Lower lobe of right lung (tissue), 2 donors: ENCODE measurements around the gene UBE4A. TPM values are rescaled to one million over a fixed set of nuclear protein-coding genes. Genes with fewer than 3 reads are reported as not detected.
"Not testable (repeated sequence)": the region's sequence is repeated elsewhere in the genome, so short reads cannot be mapped to it uniquely, and the experiment has no call there.

Experiments used
- ATAC-seq, 2 donors: fragments of 200-7000 bp; cut with Tn5 transposase; one replicate each; pipeline ENCODE4 v1.9.1; 2020 to 2022; ENCODE audit warnings: mild to moderate bottlenecking in 2 of 2, moderate library complexity in 2 of 2
- DNase-seq: peaks from one replicate; pipeline ENCODE4 v3.0.0-alpha.2; 2020
- H3K27ac ChIP-seq: fragments of 200-600 bp; one replicate; pipeline ENCODE4 v1.8.0; 2022
- H3K27me3 ChIP-seq: fragments of 200-600 bp; one replicate; pipeline ENCODE4 v1.8.0; 2022; ENCODE audit warnings: low read depth
- H3K36me3 ChIP-seq: fragments of 200-600 bp; one replicate; pipeline ENCODE4 v1.8.0; 2022; ENCODE audit warnings: mild to moderate bottlenecking
- H3K4me1 ChIP-seq: fragments of 200-600 bp; one replicate; pipeline ENCODE4 v1.8.0; 2022
- H3K4me3 ChIP-seq: fragments of 200-600 bp; one replicate; pipeline ENCODE4 v1.8.0; 2022; ENCODE audit warnings: mild to moderate bottlenecking
- H3K9me3 ChIP-seq: fragments of 200-600 bp; one replicate; pipeline ENCODE4 v1.8.0; 2022
- CTCF ChIP-seq: fragments of 200-600 bp; IDR thresholded peaks from one replicate; pipeline ENCODE4 v1.8.0; 2022; ENCODE audit warnings: antibody characterized with exemption, mild to moderate bottlenecking
- intact Hi-C: fragments of 100-400 bp; cut with DNase I; formaldehyde crosslinking; loops from one replicate; pipeline ENCODE4 v1.11.0; 2022
- total RNA-seq: library from RNA; stranded (reverse); fragmentation: NEBNext Ultra II Directional; extraction: Animal tissue kit (Norgen Biotek cat#: 25700); gene quantifications from one replicate; pipeline ENCODE4 v1.2.1, GENCODE V29; 2021
- donor health status: DM: no; HTN: yes; CAD: no; lungs with severe emphysema.

Gene UBE4A
- total RNA-seq, 1 donor from 2014 or later: 40.8 TPM

GRCh38 chr11:118410055-118410745 is 50.8 kb downstream of the UBE4A start:
- Histone ChIP-seq H3K9me3 (no peaks in the 10 kb centered on the region), H3K27ac (no peak overlapping the region), H3K27me3 (no peaks in the 10 kb centered on the region), H3K36me3 (peaks cover 56% of the 10 kb centered on the region), H3K4me1 (peaks cover 5% of the 10 kb centered on the region), H3K4me3 (no peak overlapping the region)
- TF ChIP-seq CTCF: no peak
- intact Hi-C loops: no loop called here
- ATAC-seq: peak in 1 of 2 donors; percentile 31
- no peak for DNase-seq

- intact Hi-C loops: no loop called here
- Histone ChIP-seq H3K4me3 (no peak overlapping the region), H3K27me3 (no peaks in the 10 kb centered on the region), H3K4me1 (peaks cover 9% of the 10 kb centered on the region), H3K27ac (no peak overlapping the region), H3K9me3 (no peaks in the 10 kb centered on the region), H3K36me3 (peaks cover 43% of the 10 kb centered on the region)
- no peak for DNase-seq
- ATAC-seq: no peak
- no peak for TF ChIP-seq CTCF
Observed at GRCh38 chr11:118411530-118411929, 52.1 kb downstream of the UBE4A start.

- H3K9me3 ChIP-seq: no peaks in the 10 kb centered on the region
- DNase-seq (no peak), ATAC-seq (no peak)
- no peak for TF ChIP-seq CTCF
- H3K27me3 ChIP-seq: no peaks in the 10 kb centered on the region
- peaks cover 29% of the 10 kb centered on the region for H3K36me3 ChIP-seq
- no peak overlapping the region for H3K27ac ChIP-seq
- no peak overlapping the region for H3K4me3 ChIP-seq
- intact Hi-C loops: no loop called here
- peaks cover 9% of the 10 kb centered on the region for H3K4me1 ChIP-seq
Observed at GRCh38 chr11:118412921-118413320, 53.5 kb downstream of the UBE4A start.

GRCh38 chr11:118415062-118415738 is 55.8 kb downstream of the UBE4A start:
- peaks cover 6% of the 10 kb centered on the region for H3K36me3 ChIP-seq
- no peak for ATAC-seq
- no peak overlapping the region for H3K27ac ChIP-seq
- peaks cover 6% of the 10 kb centered on the region for H3K4me1 ChIP-seq
- H3K27me3 ChIP-seq: no peaks in the 10 kb centered on the region
- intact Hi-C loops: no loop called here
- H3K4me3 ChIP-seq: no peak overlapping the region
- no peak for TF ChIP-seq CTCF
- no peaks in the 10 kb centered on the region for H3K9me3 ChIP-seq
- DNase-seq: no peak

- H3K27me3 ChIP-seq: no peaks in the 10 kb centered on the region
- TF ChIP-seq CTCF: no peak
- DNase-seq (no peak), ATAC-seq (peak; percentile 17 to 37)
- no peak overlapping the region for H3K4me3 ChIP-seq
- no peaks in the 10 kb centered on the region for H3K9me3 ChIP-seq
- intact Hi-C loops: no loop called here
- peaks cover 6% of the 10 kb centered on the region for H3K4me1 ChIP-seq
- H3K27ac ChIP-seq: no peak overlapping the region
- H3K36me3 ChIP-seq: peaks cover 4% of the 10 kb centered on the region
Observed at GRCh38 chr11:118415739-118416068, 56.3 kb downstream of the UBE4A start.

GRCh38 chr11:118416900-118417299 is 57.5 kb downstream of the UBE4A start:
- H3K4me3 ChIP-seq, intact Hi-C loops, H3K9me3 ChIP-seq, H3K27me3 ChIP-seq, H3K27ac ChIP-seq, DNase-seq, ATAC-seq, H3K36me3 ChIP-seq, H3K4me1 ChIP-seq: not testable (repeated sequence)
